Measurements from ENCODE around the gene MDP1.

DNA sequence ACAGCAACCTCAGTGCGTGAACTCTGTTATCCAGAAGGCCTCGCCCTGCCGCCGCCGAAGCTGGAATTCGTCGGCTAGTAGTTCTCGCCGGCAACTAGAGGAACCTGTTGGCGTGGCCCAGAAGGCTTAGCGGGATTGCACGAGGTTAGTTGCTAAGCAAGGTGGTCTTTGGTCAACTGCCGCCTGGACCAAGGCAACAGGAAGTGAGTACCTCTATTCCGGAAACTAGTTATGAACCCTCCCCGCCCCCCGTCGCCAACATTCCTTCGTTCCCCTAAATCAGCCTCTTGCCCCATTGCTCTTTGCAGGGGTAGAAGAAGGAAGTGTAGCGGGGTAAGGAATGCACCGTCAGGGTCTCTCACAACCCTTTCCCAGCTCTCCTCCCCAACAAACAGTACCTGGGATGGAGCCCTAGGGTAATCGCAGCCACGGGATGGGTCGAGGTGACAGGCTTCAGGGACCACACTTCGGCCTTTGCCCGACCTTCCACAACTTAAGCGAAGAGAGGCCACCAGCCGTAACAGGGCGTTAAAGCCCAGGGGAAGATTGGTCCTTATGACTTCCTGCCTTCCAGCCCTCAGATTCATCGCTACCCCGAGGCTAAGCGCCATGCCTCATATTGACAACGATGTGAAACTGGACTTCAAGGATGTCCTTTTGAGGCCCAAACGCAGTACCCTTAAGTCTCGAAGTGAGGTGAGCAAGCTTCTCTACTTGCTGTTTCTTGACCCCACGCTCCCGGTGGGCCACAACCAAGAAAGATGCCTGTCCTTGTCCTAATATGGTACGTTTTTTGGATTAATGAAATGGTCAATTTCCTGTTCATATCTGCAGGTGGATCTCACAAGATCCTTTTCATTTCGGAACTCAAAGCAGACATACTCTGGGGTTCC, 17.0 kb upstream of the MDP1 start, which contains the start of gene GMPR2:
- TF ChIP-seq, protein P1, sequence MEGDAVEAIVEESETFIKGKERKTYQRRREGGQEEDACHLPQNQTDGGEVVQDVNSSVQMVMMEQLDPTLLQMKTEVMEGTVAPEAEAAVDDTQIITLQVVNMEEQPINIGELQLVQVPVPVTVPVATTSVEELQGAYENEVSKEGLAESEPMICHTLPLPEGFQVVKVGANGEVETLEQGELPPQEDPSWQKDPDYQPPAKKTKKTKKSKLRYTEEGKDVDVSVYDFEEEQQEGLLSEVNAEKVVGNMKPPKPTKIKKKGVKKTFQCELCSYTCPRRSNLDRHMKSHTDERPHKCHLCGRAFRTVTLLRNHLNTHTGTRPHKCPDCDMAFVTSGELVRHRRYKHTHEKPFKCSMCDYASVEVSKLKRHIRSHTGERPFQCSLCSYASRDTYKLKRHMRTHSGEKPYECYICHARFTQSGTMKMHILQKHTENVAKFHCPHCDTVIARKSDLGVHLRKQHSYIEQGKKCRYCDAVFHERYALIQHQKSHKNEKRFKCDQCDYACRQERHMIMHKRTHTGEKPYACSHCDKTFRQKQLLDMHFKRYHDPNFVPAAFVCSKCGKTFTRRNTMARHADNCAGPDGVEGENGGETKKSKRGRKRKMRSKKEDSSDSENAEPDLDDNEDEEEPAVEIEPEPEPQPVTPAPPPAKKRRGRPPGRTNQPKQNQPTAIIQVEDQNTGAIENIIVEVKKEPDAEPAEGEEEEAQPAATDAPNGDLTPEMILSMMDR (IDR thresholded peaks at IDR 0.05), result peak in 1 of 4 experiments; percentile 21
- TF ChIP-seq POLR2AphosphoS5 (IDR thresholded peaks at IDR 0.05) (peak; percentile 68), POLR2A (IDR thresholded peaks at IDR 0.05) (no peak), EP300 (IDR thresholded peaks at IDR 0.05) (no peak)
